B cell (primary cell): ENCODE measurements around the gene CNTNAP2. TPM values are rescaled to one million over a fixed set of nuclear protein-coding genes. Genes with fewer than 3 reads are reported as not detected.

Experiments
- ATAC-seq: fragments of 200-7000 bp; cut with Tn5 transposase; one replicate; pipeline ENCODE4 v1.10.0; 2021; ENCODE audit warnings: low read depth, mild to moderate bottlenecking, moderate number of reproducible peaks, moderate library complexity
- CTCF ChIA-PET: fragments of 350-600 bp; sonication (Branson Sonifier 250); formaldehyde crosslinking; loops from one replicate; lab custom pipeline; 2021; ENCODE audit warnings: antibody characterized with exemption, inconsistent platforms; lab: Charles Lee
- POLR2A ChIA-PET: fragments of 350-600 bp; sonication (Branson Sonifier 250); formaldehyde crosslinking; loops from one replicate; lab custom pipeline; 2021; ENCODE audit warnings: antibody characterized with exemption; lab: Charles Lee
- DNase-seq: peaks from one replicate; pipeline ENCODE4 v3.0.0; 2013
- H2AFZ ChIP-seq: 2 replicates; pipeline ENCODE4 v1.6.1; 2012; ENCODE audit warnings: mild to moderate bottlenecking, low read depth, low read length; ENCODE audit not compliant: insufficient read depth, poor library complexity, severe bottlenecking
- H3K27ac ChIP-seq, 2 donors: 1 replicate in 1 of 2; 2 replicates in 1 of 2; pipeline ENCODE4 v1.5.1; 2012 to 2013; ENCODE audit warnings: low read length in 2 of 2, mild to moderate bottlenecking in 2 of 2, moderate library complexity in 1 of 2
- H3K27me3 ChIP-seq, 4 experiments: fragments of 200-600 bp in 1 of 4; sonication (generic) in 1 of 4; replicated peaks in 1 of 4; 1 replicate in 2 of 4; 2 replicates in 2 of 4; pipeline versions ENCODE4 v1.6.1 to v1.7.0; 2013 to 2016; ENCODE audit warnings: low read length in 3 of 4, mild to moderate bottlenecking in 2 of 4, mixed read lengths in 1 of 4, moderate library complexity in 1 of 4; ENCODE audit not compliant: insufficient read depth in 4 of 4, control insufficient read depth in 3 of 4; ENCODE audit errors: control extremely low read depth in 1 of 4
- H3K36me3 ChIP-seq, 2 experiments: replicated peaks in 1 of 2; 1 replicate in 1 of 2; 2 replicates in 1 of 2; pipeline versions ENCODE4 v1.6.1 to v1.7.1; 2013; ENCODE audit warnings: low read length in 1 of 2; ENCODE audit not compliant: insufficient read depth in 2 of 2, control insufficient read depth in 1 of 2; ENCODE audit errors: control extremely low read depth in 1 of 2, extremely low read depth in 1 of 2
- H3K4me1 ChIP-seq, 2 donors: fragments of 200-600 bp in 1 of 2; sonication (generic) in 1 of 2; 1 replicate in 1 of 2; 2 replicates in 1 of 2; pipeline versions ENCODE4 v1.5.1 to v1.6.1; 2013 to 2017; ENCODE audit warnings: low read length in 2 of 2; ENCODE audit not compliant: control insufficient read depth in 2 of 2, insufficient read depth in 2 of 2
- H3K4me2 ChIP-seq: replicated peaks from 2 replicates; pipeline ENCODE3; 2012; ENCODE audit warnings: mild to moderate bottlenecking, low read depth, low read length; ENCODE audit not compliant: poor library complexity, severe bottlenecking
- H3K4me3 ChIP-seq, 5 experiments: fragments of 200-600 bp in 1 of 5; sonication (generic) in 1 of 5; 1 replicate in 3 of 5; 2 replicates in 2 of 5; pipeline versions ENCODE4 v1.5.1 to v1.7.0; 2011 to 2016; ENCODE audit warnings: low read length in 4 of 5, mild to moderate bottlenecking in 4 of 5, low read depth in 2 of 5, control low read depth in 1 of 5, moderate library complexity in 1 of 5; ENCODE audit not compliant: insufficient read depth in 1 of 5; ENCODE audit errors: control extremely low read depth in 1 of 5, extremely low read depth in 1 of 5
- H3K79me2 ChIP-seq: fragments of 200-600 bp; sonication (generic); one replicate; pipeline ENCODE4 v1.6.0; 2016; ENCODE audit warnings: low read length; ENCODE audit not compliant: control insufficient read depth, insufficient read depth
- H3K9ac ChIP-seq: fragments of 200-600 bp; sonication (generic); 2 replicates; pipeline ENCODE4 v1.6.1; 2017; ENCODE audit warnings: mild to moderate bottlenecking, low read length, moderate library complexity
- H3K9me3 ChIP-seq, 3 donors: one replicate each; pipeline versions ENCODE4 v1.6.1 to v1.7.1; 2013; ENCODE audit warnings: low read length in 2 of 3; ENCODE audit not compliant: control insufficient read depth in 2 of 3, insufficient read depth in 1 of 3; ENCODE audit errors: control extremely low read depth in 1 of 3
- H4K20me1 ChIP-seq: 2 replicates; pipeline ENCODE4 v1.6.0; 2012; ENCODE audit warnings: mild to moderate bottlenecking, low read length; ENCODE audit not compliant: insufficient read depth, control insufficient read depth, poor library complexity, severe bottlenecking
- H3K27ac Mint-ChIP-seq: one replicate; pipeline ENCODE4 v1.8.0; 2021; ENCODE audit warnings: mixed read lengths
- H3K27me3 Mint-ChIP-seq: one replicate; pipeline ENCODE4 v1.8.0; 2021; ENCODE audit warnings: mixed read lengths
- H3K4me1 Mint-ChIP-seq: one replicate; pipeline ENCODE4 v1.8.0; 2021; ENCODE audit warnings: mixed read lengths
- H3K4me3 Mint-ChIP-seq: one replicate; pipeline ENCODE4 v1.8.0; 2021; ENCODE audit warnings: mixed read lengths
- H3K9me3 Mint-ChIP-seq: one replicate; pipeline ENCODE4 v1.8.0; 2022; ENCODE audit warnings: mixed read lengths; ENCODE audit not compliant: insufficient read depth
- EZH2 ChIP-seq: IDR thresholded peaks from 2 replicates; pipeline ENCODE4 v1.6.1; 2012; ENCODE audit warnings: borderline replicate concordance, low read depth, mild to moderate bottlenecking, moderate library complexity, low read length; ENCODE audit not compliant: insufficient read depth, poor library complexity, severe bottlenecking
- WGBS: methylation state at CpG from one replicate; pipeline ENCODE4 v1.1.5; 2013; ENCODE audit warnings: missing lambda C conversion rate; ENCODE audit not compliant: insufficient coverage; 5-methylcytosine and 5-hydroxymethylcytosine counted together
- intact Hi-C: fragments of 100-400 bp; cut with micrococcal nuclease; formaldehyde crosslinking; loops from one replicate; pipeline ENCODE4 v1.10.0; 2022
- polyA plus RNA-seq: library from polyadenylated mRNA; depleted of rRNA; stranded (reverse); fragments of >200 nt; gene quantifications from 2 replicates; pipeline ENCODE4 v1.2.3, GENCODE V29; 2012
- total RNA-seq, 2 donors: library from RNA; stranded (reverse); fragments of 120-200 nt in 1 of 2; gene quantifications; 1 replicate in 1 of 2; 2 replicates in 1 of 2; pipeline versions ENCODE4 v1.2.3 to v1.2.4, GENCODE V29; 2013 to 2022
- TF ChIP-seq, protein P1 (sequence below): fragments of 200-600 bp; IDR thresholded peaks from one replicate; pipeline ENCODE4 v1.8.0; 2022; ENCODE audit warnings: antibody characterized with exemption, mild to moderate bottlenecking

CNTNAP2 gene
- total and polyA plus RNA-seq, 2 donors (not counting 1 experiment from before 2014, with no cell fraction given), result 7.4 to 16.6 TPM

DNA sequence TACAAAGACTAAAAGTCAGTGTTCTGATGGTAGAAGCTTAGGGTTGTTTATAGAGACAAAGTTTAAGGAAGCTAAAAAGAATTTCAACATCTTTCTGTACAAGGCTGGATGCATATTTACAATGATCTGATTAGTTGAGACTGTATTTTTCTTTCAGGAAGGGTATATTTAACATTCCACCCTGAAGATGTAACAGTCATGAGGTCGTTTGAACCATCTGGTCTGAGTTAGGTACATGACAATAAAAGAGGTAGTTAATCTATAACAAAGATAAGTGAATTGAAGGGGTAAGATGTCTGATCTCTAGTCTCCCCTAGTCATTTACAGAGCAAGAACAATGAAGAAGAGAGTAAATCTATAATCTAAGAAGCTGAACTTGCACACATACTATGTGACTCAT is 821.2 kb downstream of the CNTNAP2 start:
- Histone ChIP-seq H2AFZ (no peak overlapping the region), H3K9me3 (no peaks in the 10 kb centered on the region), H3K4me1 (no peaks in the 10 kb centered on the region), H3K27me3 (no peaks in the 10 kb centered on the region), H4K20me1 (no peaks in the 10 kb centered on the region), H3K9ac (no peak overlapping the region), H3K79me2 (no peaks in the 10 kb centered on the region), H3K27ac (no peak overlapping the region), H3K36me3 (no peaks in the 10 kb centered on the region), H3K4me2 (no peak overlapping the region), H3K4me3 (no peak overlapping the region)
- Mint-ChIP-seq H3K9me3 (no peaks in the 10 kb centered on the region), H3K27me3 (no peaks in the 10 kb centered on the region), H3K4me1 (no peaks in the 10 kb centered on the region), H3K27ac (no peak overlapping the region), H3K4me3 (no peak overlapping the region)
- CTCF ChIA-PET, result no interaction called here
- no peak for TF ChIP-seq EZH2
- TF ChIP-seq, protein P1, sequence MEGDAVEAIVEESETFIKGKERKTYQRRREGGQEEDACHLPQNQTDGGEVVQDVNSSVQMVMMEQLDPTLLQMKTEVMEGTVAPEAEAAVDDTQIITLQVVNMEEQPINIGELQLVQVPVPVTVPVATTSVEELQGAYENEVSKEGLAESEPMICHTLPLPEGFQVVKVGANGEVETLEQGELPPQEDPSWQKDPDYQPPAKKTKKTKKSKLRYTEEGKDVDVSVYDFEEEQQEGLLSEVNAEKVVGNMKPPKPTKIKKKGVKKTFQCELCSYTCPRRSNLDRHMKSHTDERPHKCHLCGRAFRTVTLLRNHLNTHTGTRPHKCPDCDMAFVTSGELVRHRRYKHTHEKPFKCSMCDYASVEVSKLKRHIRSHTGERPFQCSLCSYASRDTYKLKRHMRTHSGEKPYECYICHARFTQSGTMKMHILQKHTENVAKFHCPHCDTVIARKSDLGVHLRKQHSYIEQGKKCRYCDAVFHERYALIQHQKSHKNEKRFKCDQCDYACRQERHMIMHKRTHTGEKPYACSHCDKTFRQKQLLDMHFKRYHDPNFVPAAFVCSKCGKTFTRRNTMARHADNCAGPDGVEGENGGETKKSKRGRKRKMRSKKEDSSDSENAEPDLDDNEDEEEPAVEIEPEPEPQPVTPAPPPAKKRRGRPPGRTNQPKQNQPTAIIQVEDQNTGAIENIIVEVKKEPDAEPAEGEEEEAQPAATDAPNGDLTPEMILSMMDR, result no peak
- POLR2A ChIA-PET, result no interaction called here
- ATAC-seq (no peak), DNase-seq (no peak)
- intact Hi-C loops, result no loop called here
- no CpG with 5 or more reads among the region's 1 CpG for WGBS

DNA sequence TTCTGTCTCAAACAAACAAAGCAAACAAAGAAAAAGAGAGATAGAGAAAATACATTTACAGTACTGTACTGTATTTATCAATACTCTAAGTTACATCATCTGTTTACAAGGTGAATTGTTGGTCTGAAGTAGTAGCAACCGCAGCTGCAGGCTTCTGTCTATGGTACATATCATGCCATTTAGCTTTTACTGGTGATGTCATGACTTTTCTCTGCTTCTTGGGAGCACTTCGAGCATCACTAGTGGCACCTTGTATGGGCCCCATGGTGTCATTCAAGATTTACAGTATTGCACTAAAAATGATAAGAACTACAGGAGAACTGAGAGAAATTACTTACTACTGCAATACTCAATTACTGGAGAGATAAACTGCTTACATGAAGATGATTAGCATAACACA is 826.9 kb downstream of the CNTNAP2 start:
- H3K27me3 Mint-ChIP-seq, result no peaks in the 10 kb centered on the region
- DNase-seq (no peak), ATAC-seq (no peak)
- WGBS, result no CpG with 5 or more reads among the region's 2 CpGs
- no peaks in the 10 kb centered on the region for H3K36me3 ChIP-seq
- H3K27me3 ChIP-seq, result no peaks in the 10 kb centered on the region
- no peak for TF ChIP-seq EZH2
- TF ChIP-seq, protein P1, result no peak
- H3K27ac Mint-ChIP-seq, result no peak overlapping the region
- no peak overlapping the region for H3K4me2 ChIP-seq
- H3K4me1 ChIP-seq, result no peaks in the 10 kb centered on the region
- H3K9me3 ChIP-seq, result peaks cover 0 to 4% (median 0%) of the 10 kb centered on the region in 3 donors
- POLR2A ChIA-PET, result no interaction called here
- no peaks in the 10 kb centered on the region for H3K4me1 Mint-ChIP-seq
- CTCF ChIA-PET, result no interaction called here
- no peak overlapping the region for H3K27ac ChIP-seq
- H2AFZ ChIP-seq, result no peak overlapping the region
- H3K9me3 Mint-ChIP-seq, result no peaks in the 10 kb centered on the region
- H3K79me2 ChIP-seq, result no peaks in the 10 kb centered on the region
- no peaks in the 10 kb centered on the region for H4K20me1 ChIP-seq
- no peak overlapping the region for H3K4me3 ChIP-seq
- no peak overlapping the region for H3K9ac ChIP-seq
- intact Hi-C loops, result no loop called here
- H3K4me3 Mint-ChIP-seq, result no peak overlapping the region
